Mucosa of stomach (tissue), 1 donor: ENCODE results near the gene TOP1.

Experiments used
- H3K27me3 ChIP-seq: one replicate; pipeline ENCODE4 v1.7.0; 2013; ENCODE audit warnings: mild to moderate bottlenecking, low read length; ENCODE audit not compliant: control insufficient read depth, insufficient read depth
- H3K36me3 ChIP-seq: one replicate; pipeline ENCODE4 v1.7.0; 2013; ENCODE audit warnings: low read length; ENCODE audit not compliant: control insufficient read depth, insufficient read depth
- H3K4me1 ChIP-seq: one replicate; pipeline ENCODE4 v1.7.0; 2013; ENCODE audit warnings: mild to moderate bottlenecking, low read length; ENCODE audit not compliant: control insufficient read depth, insufficient read depth
- H3K4me3 ChIP-seq: one replicate; pipeline ENCODE4 v1.7.0; 2013; ENCODE audit warnings: low read length
- H3K9ac ChIP-seq: one replicate; pipeline ENCODE4 v1.7.0; 2013; ENCODE audit warnings: mild to moderate bottlenecking, low read length, moderate library complexity
- H3K9me3 ChIP-seq: one replicate; pipeline ENCODE4 v1.7.0; 2013; ENCODE audit warnings: mild to moderate bottlenecking, low read length, moderate library complexity; ENCODE audit not compliant: control insufficient read depth
- donor health status: Pancreatic carcinoma.

The TOP1 gene

DNA sequence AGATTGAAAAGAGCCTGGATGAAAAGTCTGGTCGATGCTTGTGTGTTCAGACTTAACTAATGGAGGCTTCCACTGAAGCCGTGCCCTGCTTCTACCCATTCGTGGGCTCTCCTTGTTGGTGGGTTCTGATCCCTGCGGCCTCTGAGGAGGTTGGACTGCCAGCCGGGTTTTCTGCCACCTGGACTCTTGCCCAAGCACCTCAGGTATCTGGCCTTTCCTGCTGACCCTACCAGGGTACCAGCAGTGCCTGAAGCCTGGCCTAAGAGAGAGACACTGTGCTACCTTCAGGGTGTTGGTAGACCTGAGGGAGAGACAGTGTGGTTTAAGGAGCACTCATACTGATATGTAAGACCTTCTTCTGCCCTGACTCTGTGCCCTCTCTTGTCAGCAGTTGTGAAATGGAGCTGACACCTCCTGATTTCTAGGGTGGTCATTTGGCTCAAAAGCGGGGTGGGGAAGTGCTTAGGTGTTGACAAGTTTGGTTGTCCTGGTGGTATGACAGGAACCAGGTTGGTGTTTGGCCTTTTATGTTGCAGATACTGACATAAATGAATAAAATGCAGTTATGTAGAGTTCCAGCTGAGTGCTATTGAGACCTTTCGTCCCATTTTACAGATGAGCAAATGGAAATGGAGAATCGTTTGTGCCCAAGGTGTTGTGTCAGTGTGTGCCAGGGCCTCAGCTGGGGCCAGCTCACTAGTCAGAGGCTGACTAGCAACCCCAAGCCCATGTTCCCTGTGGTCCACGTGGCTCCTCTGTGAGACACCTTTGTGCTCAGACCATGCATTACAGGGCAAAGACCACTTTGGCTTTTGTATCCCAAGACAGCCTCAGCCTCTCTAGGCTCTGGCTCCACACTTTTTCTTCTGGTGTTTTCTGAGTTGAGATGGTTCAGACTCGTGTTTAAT, 111.9 kb downstream of the TOP1 start:
- H3K27me3 ChIP-seq = no peaks in the 10 kb centered on the region
- no peak overlapping the region for H3K4me3 ChIP-seq
- H3K9me3 ChIP-seq = no peaks in the 10 kb centered on the region
- no peaks in the 10 kb centered on the region for H3K36me3 ChIP-seq
- peaks cover 24% of the 10 kb centered on the region for H3K4me1 ChIP-seq
- H3K9ac ChIP-seq = no peak overlapping the region

DNA sequence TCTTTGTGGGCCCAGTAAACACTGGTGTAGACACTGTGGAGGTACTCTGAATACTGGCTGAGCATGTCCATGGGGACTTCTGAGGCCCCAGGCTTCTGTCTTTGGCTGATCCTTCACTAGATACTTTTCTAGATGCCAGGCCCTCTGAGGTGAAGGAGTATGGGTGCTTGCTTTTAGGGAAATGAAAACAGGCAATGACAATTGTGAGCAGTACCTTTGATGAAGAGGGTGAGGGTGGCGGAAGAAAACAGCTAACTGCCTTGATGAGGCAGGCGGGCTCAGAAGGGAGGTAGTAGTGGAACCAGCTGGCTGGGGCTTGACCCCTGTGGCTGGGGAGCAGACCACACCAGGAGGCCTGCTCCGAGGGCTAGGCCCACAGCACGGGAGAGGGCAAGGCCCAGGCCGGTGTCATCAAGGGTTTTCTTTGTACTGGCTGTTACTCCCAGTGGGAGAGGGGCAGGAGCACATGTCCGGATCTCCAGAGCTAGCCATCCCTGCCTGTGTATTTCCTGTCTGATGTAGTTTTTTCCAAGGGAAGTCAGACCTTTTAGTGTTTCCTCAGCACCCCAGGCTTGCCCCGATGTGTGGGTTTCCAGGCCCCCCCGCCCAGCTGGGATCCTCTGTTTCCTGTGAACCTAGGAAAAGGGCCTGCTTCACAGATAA, 112.7 kb downstream of the TOP1 start:
- H3K4me3 ChIP-seq = no peak overlapping the region
- H3K9ac ChIP-seq = no peak overlapping the region
- H3K4me1 ChIP-seq = peaks cover 30% of the 10 kb centered on the region

DNA sequence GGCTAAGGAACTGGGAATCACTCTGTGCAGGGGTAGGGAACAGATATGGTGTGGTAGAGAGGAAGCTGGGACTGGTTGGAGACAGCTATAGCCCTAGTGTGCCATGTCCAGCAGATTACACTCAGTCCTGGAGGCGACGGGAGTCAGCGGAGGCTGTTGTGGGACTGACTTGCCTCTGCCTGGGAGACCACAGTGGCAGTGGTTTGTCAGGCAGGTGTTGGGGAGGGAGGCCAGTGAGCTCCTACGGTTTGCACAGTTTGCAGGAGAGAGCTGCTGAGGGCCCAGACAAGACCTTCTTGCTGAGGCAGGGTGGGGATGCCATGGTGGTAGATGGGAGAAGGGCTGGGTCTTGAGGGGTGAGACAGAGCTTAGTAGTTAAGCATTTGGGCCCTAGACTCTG, 113.6 kb downstream of the TOP1 start:
- no peak overlapping the region for H3K9ac ChIP-seq
- no peaks in the 10 kb centered on the region for H3K27me3 ChIP-seq
- H3K9me3 ChIP-seq = no peaks in the 10 kb centered on the region
- no peaks in the 10 kb centered on the region for H3K36me3 ChIP-seq
- H3K4me3 ChIP-seq = no peak overlapping the region
- H3K4me1 ChIP-seq = peaks cover 31% of the 10 kb centered on the region

More for the DNA sequence above, 112.7 kb downstream of the TOP1 start:
- Histone ChIP-seq H3K9me3 (no peaks in the 10 kb centered on the region), H3K27me3 (no peaks in the 10 kb centered on the region), H3K36me3 (no peaks in the 10 kb centered on the region)

- peaks cover 30% of the 10 kb centered on the region for H3K4me1 ChIP-seq
- no peak overlapping the region for H3K4me3 ChIP-seq
- no peaks in the 10 kb centered on the region for H3K9me3 ChIP-seq
Observed at GRCh38 chr20:41142919-41143318, 114.3 kb downstream of the TOP1 start.

DNA sequence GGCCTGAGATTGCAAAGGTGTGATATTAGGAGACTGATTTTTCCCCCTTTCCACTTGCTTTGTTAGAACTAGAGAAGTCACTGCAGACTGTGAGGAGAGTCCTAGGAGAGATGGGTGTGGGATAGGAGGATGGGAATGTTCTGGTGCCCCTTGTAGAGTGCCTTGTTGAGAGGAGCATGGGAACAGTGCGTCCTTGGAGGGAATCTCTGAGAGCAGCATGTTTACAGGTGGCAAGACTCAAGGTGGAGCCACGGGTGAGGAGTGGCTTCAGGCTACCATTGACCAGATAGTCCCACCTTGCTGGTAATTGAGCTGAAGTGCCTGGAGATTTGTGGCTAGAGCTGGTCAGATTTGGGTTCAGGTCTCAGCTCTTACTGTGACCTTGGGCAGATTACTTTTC, 114.7 kb downstream of the TOP1 start:
- H3K36me3 ChIP-seq = no peaks in the 10 kb centered on the region
- H3K9me3 ChIP-seq = no peaks in the 10 kb centered on the region
- H3K9ac ChIP-seq = no peak overlapping the region
- no peak overlapping the region for H3K4me3 ChIP-seq
- H3K27me3 ChIP-seq = no peaks in the 10 kb centered on the region
- H3K4me1 ChIP-seq = peaks cover 25% of the 10 kb centered on the region

More at GRCh38 chr20:41142919-41143318, 114.3 kb downstream of the TOP1 start:
- Histone ChIP-seq H3K36me3 (no peaks in the 10 kb centered on the region), H3K9ac (no peak overlapping the region), H3K27me3 (no peaks in the 10 kb centered on the region)

DNA sequence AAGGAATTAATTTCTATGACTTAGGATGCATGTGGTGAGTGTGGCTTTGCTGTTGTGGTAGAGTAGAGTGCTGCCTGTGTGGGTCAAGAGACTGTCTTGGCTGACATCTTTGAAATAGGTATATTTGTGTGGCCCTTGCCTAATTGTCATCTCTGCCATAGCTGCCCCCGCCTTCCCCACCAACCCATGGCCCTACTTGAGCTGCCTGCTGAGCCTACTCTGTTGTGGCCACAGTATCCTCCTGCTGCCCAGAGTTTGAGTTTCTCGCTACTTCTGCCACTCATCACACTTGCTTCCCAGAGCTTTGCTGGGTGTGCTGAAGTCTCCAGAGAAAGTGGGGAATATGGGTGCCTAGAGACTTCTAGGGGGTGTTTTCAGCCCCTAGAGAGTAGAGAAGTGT, 116.7 kb downstream of the TOP1 start:
- Histone ChIP-seq H3K27me3 (no peaks in the 10 kb centered on the region), H3K9ac (no peak overlapping the region), H3K36me3 (no peaks in the 10 kb centered on the region), H3K4me1 (peaks cover 27% of the 10 kb centered on the region), H3K4me3 (no peak overlapping the region), H3K9me3 (no peaks in the 10 kb centered on the region)

- H3K9me3 ChIP-seq = no peaks in the 10 kb centered on the region
- peaks cover 30% of the 10 kb centered on the region for H3K4me1 ChIP-seq
- no peak overlapping the region for H3K4me3 ChIP-seq
- no peaks in the 10 kb centered on the region for H3K36me3 ChIP-seq
- H3K9ac ChIP-seq = no peak overlapping the region
- no peaks in the 10 kb centered on the region for H3K27me3 ChIP-seq
Observed at GRCh38 chr20:41145821-41146620, 117.4 kb downstream of the TOP1 start.

- no peaks in the 10 kb centered on the region for H3K36me3 ChIP-seq
- peaks cover 30% of the 10 kb centered on the region for H3K4me1 ChIP-seq
- no peak overlapping the region for H3K4me3 ChIP-seq
- H3K27me3 ChIP-seq = no peaks in the 10 kb centered on the region
- H3K9ac ChIP-seq = no peak overlapping the region
- H3K9me3 ChIP-seq = no peaks in the 10 kb centered on the region
Observed at GRCh38 chr20:41147767-41148191, 119.2 kb downstream of the TOP1 start.

DNA sequence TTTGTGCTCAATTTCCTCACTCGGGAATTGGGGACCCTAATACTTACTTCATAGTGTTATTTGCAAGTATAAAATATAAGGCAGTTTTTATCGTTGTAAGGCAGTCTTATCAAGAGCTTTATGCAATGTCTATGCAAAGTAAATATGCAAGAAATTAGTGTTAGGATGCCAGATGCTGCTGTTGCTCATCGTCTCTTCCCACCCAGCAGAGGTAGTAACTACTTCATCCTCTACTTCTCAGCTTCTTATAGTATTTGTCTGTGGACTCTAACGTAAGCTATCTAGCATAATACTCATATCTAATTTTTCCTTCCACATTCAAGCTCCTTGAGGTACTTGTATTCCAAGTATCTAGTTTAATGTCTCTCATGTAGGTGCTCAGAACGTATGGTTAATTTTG, 120.3 kb downstream of the TOP1 start:
- Histone ChIP-seq H3K9ac (no peak overlapping the region), H3K4me1 (peaks cover 30% of the 10 kb centered on the region), H3K27me3 (no peaks in the 10 kb centered on the region), H3K9me3 (no peaks in the 10 kb centered on the region), H3K4me3 (no peak overlapping the region), H3K36me3 (no peaks in the 10 kb centered on the region)

GRCh38 chr20:41150664-41151063, 122.0 kb downstream of the TOP1 start:
- Histone ChIP-seq H3K36me3 (no peaks in the 10 kb centered on the region), H3K4me3 (no peak overlapping the region), H3K9ac (no peak overlapping the region), H3K27me3 (no peaks in the 10 kb centered on the region), H3K4me1 (peaks cover 27% of the 10 kb centered on the region), H3K9me3 (no peaks in the 10 kb centered on the region)

GRCh38 chr20:41151134-41151869, 122.7 kb downstream of the TOP1 start:
- Histone ChIP-seq H3K4me1 (peaks cover 21% of the 10 kb centered on the region), H3K4me3 (no peak overlapping the region), H3K36me3 (no peaks in the 10 kb centered on the region), H3K9ac (no peak overlapping the region), H3K9me3 (no peaks in the 10 kb centered on the region), H3K27me3 (no peaks in the 10 kb centered on the region)
